Sigmoid colon (tissue), 7 donors: ENCODE measurements around the gene NKX6-2. TPM values are rescaled to one million over a fixed set of nuclear protein-coding genes. Genes with fewer than 3 reads are reported as not detected.

ENCODE experiments used
- DNase-seq: peaks from one replicate; pipeline ENCODE4 v3.0.0-alpha.2; 2019
- H3K27ac ChIP-seq, 4 donors: fragments of 200-600 bp; sonication (generic); one replicate each; pipeline ENCODE4 v1.5.1; 2016 to 2019; ENCODE audit warnings: mild to moderate bottlenecking in 1 of 4
- H3K27me3 ChIP-seq, 3 donors: fragments of 200-600 bp; sonication (generic); one replicate each; pipeline ENCODE4 v1.5.1; 2019; ENCODE audit warnings: mild to moderate bottlenecking in 1 of 3
- H3K36me3 ChIP-seq, 4 donors: fragments of 200-600 bp; sonication (generic); one replicate each; pipeline ENCODE4 v1.5.1; 2016 to 2019
- H3K4me1 ChIP-seq, 4 donors: fragments of 200-600 bp; sonication (generic); one replicate each; pipeline ENCODE4 v1.5.1; 2017 to 2019
- H3K4me3 ChIP-seq, 4 donors: fragments of 200-600 bp; sonication (generic); one replicate each; pipeline ENCODE4 v1.5.1; 2017 to 2019; ENCODE audit warnings: mild to moderate bottlenecking in 2 of 4, moderate library complexity in 1 of 4
- H3K9me3 ChIP-seq, 4 donors: fragments of 200-600 bp in 3 of 4; sonication (generic) in 3 of 4; one replicate each; pipeline versions ENCODE4 v1.5.1 to v1.6.1; 2013 to 2019
- CTCF ChIP-seq, 4 experiments: fragments of 450-650 bp in 3 of 4; fragments of 200-600 bp in 1 of 4; IDR thresholded peaks; one replicate each; pipeline ENCODE4 v1.5.1; 2016 to 2019; ENCODE audit warnings: antibody characterized with exemption in 4 of 4, mild to moderate bottlenecking in 3 of 4, moderate library complexity in 2 of 4
- EP300 ChIP-seq, 4 donors: sonication (generic); formaldehyde crosslinking; IDR thresholded peaks; one replicate each; pipeline ENCODE4 v1.6.1; 2017; ENCODE audit warnings: antibody characterized with exemption in 4 of 4
- POLR2A ChIP-seq, 2 donors: fragments of 450-650 bp; IDR thresholded peaks; one replicate each; pipeline ENCODE4 v1.6.1; 2016; ENCODE audit warnings: antibody characterized with exemption in 2 of 2, mild to moderate bottlenecking in 2 of 2, moderate library complexity in 2 of 2
- POLR2AphosphoS5 ChIP-seq, 4 donors: sonication (generic); formaldehyde crosslinking; IDR thresholded peaks; one replicate each; pipeline ENCODE4 v1.6.1; 2017; ENCODE audit warnings: antibody characterized with exemption in 4 of 4
- WGBS, 2 donors: extraction: QIAGEN DNeasy Blood & Tissue Kit; methylation state at CpG; one replicate each; pipeline ENCODE4 v1.1.7; 2013; 5-methylcytosine and 5-hydroxymethylcytosine counted together
- intact Hi-C: fragments of 100-400 bp; cut with DNase I; formaldehyde crosslinking; loops from one replicate; pipeline ENCODE4 v1.15.1; 2023
- polyA plus RNA-seq, 3 donors: library from polyadenylated mRNA; stranded (reverse); fragments of 200-250 nt; gene quantifications; one replicate each; pipeline ENCODE4 v1.2.3, GENCODE V29; 2013
- total RNA-seq, 4 donors: library from RNA; depleted of rRNA; stranded (reverse); fragments of >200 nt; gene quantifications; one replicate each; pipeline ENCODE4 v1.1.0, GENCODE V29; 2016
- donor health status: healthy with polysubstance abuse.
- donor health status: Bipolar disorder and iron deficiency.
- donor health status: healthy.

Gene NKX6-2
- total and polyA plus RNA-seq, 7 donors: 0.01 to 0.60 TPM; not detected in 5

GRCh38 chr10:132766291-132766690, 19.7 kb downstream of the NKX6-2 start:
- 88 to 94% methylated on average over 13 of the region's 13 CpGs for WGBS, 2 donors
- no peak for DNase-seq

GRCh38 chr10:132765435-132765834, 20.5 kb downstream of the NKX6-2 start:
- H3K27me3 ChIP-seq: no peaks in the 10 kb centered on the region
- no peak for DNase-seq
- intact Hi-C loops: no loop called here
- no peak overlapping the region for H3K27ac ChIP-seq
- H3K9me3 ChIP-seq: no peaks in the 10 kb centered on the region
- no peak overlapping the region for H3K4me3 ChIP-seq
- H3K36me3 ChIP-seq: peaks cover 0 to 59% (median 22%) of the 10 kb centered on the region in 4 donors
- H3K4me1 ChIP-seq: no peaks in the 10 kb centered on the region
- WGBS, 2 donors: 92% methylated on average over 11 of the region's 11 CpGs
- TF ChIP-seq POLR2A (IDR thresholded peaks at IDR 0.05): no peak
- TF ChIP-seq EP300 (IDR thresholded peaks at IDR 0.05): no peak
- TF ChIP-seq CTCF (IDR thresholded peaks at IDR 0.05): no peak
- TF ChIP-seq POLR2AphosphoS5 (IDR thresholded peaks at IDR 0.05): no peak

More at GRCh38 chr10:132766291-132766690, 19.7 kb downstream of the NKX6-2 start:
- no peak for TF ChIP-seq POLR2AphosphoS5 (IDR thresholded peaks at IDR 0.05)
- no peak for TF ChIP-seq CTCF (IDR thresholded peaks at IDR 0.05)
- TF ChIP-seq EP300 (IDR thresholded peaks at IDR 0.05): no peak
- no peak for TF ChIP-seq POLR2A (IDR thresholded peaks at IDR 0.05)
- H3K36me3 ChIP-seq: peaks cover 0 to 59% (median 18%) of the 10 kb centered on the region in 4 donors
- intact Hi-C loops: no loop called here
- H3K27me3 ChIP-seq: no peaks in the 10 kb centered on the region
- no peaks in the 10 kb centered on the region for H3K9me3 ChIP-seq
- no peak overlapping the region for H3K27ac ChIP-seq
- no peak overlapping the region for H3K4me3 ChIP-seq
- no peaks in the 10 kb centered on the region for H3K4me1 ChIP-seq

GRCh38 chr10:132764108-132764507, 21.8 kb downstream of the NKX6-2 start:
- no peak for DNase-seq
- no peaks in the 10 kb centered on the region for H3K4me1 ChIP-seq
- peaks cover 0 to 61% (median 21%) of the 10 kb centered on the region in 4 donors for H3K36me3 ChIP-seq
- 88 to 90% methylated on average over 11 of the region's 11 CpGs for WGBS, 2 donors
- no peaks in the 10 kb centered on the region for H3K9me3 ChIP-seq
- H3K27me3 ChIP-seq: no peaks in the 10 kb centered on the region
- intact Hi-C loops: no loop called here
- no peak overlapping the region for H3K27ac ChIP-seq
- TF ChIP-seq EP300 (IDR thresholded peaks at IDR 0.05) (no peak), POLR2AphosphoS5 (IDR thresholded peaks at IDR 0.05) (no peak), POLR2A (IDR thresholded peaks at IDR 0.05) (no peak), CTCF (IDR thresholded peaks at IDR 0.05) (no peak)
- no peak overlapping the region for H3K4me3 ChIP-seq

GRCh38 chr10:132763545-132763944, 22.4 kb downstream of the NKX6-2 start:
- Histone ChIP-seq H3K4me1 (no peaks in the 10 kb centered on the region), H3K27me3 (no peaks in the 10 kb centered on the region), H3K27ac (no peak overlapping the region), H3K4me3 (no peak overlapping the region), H3K9me3 (no peaks in the 10 kb centered on the region), H3K36me3 (peaks cover 0 to 60% (median 22%) of the 10 kb centered on the region in 4 donors)
- DNase-seq: no peak
- WGBS, 2 donors: 91 to 93% methylated on average over 5 of the region's 5 CpGs
- intact Hi-C loops: no loop called here
- TF ChIP-seq POLR2AphosphoS5 (IDR thresholded peaks at IDR 0.05): no peak
- TF ChIP-seq POLR2A (IDR thresholded peaks at IDR 0.05): no peak
- TF ChIP-seq EP300 (IDR thresholded peaks at IDR 0.05): no peak
- no peak for TF ChIP-seq CTCF (IDR thresholded peaks at IDR 0.05)

GRCh38 chr10:132762267-132762666, 23.7 kb downstream of the NKX6-2 start:
- H3K4me3 ChIP-seq: no peak overlapping the region
- H3K4me1 ChIP-seq: no peaks in the 10 kb centered on the region
- no peak for DNase-seq
- TF ChIP-seq POLR2A (IDR thresholded peaks at IDR 0.05): no peak
- TF ChIP-seq POLR2AphosphoS5 (IDR thresholded peaks at IDR 0.05): no peak
- no peak for TF ChIP-seq CTCF (IDR thresholded peaks at IDR 0.05)
- TF ChIP-seq EP300 (IDR thresholded peaks at IDR 0.05): no peak
- 82 to 85% methylated on average over 6 of the region's 6 CpGs for WGBS, 2 donors
- no peaks in the 10 kb centered on the region for H3K27me3 ChIP-seq
- peaks cover 0 to 62% (median 23%) of the 10 kb centered on the region in 4 donors for H3K36me3 ChIP-seq
- H3K27ac ChIP-seq: no peak overlapping the region
- intact Hi-C loops: no loop called here
- no peaks in the 10 kb centered on the region for H3K9me3 ChIP-seq
